ENCODE measurements around the gene PARD3.

The PARD3 gene

GRCh38 chr10:34775044-34775637, 40.0 kb downstream of the PARD3 start:
- Histone ChIP-seq H2AFZ (no peak overlapping the region), H3K36me3 (ENCODE audit: control insufficient read depth, insufficient read depth, low read length) (no peaks in the 10 kb centered on the region), H3K9ac (no peak overlapping the region), H3K27me3 (ENCODE audit: control insufficient read depth, insufficient read depth, low read length) (no peaks in the 10 kb centered on the region), H3K9me3 (ENCODE audit: control insufficient read depth, low read length) (no peaks in the 10 kb centered on the region), H3K4me1 (no peaks in the 10 kb centered on the region), H3K27ac (no peak overlapping the region), H3K4me3 (ENCODE audit: low read depth, low read length) (no peak overlapping the region), H3K79me2 (peaks cover 34% of the 10 kb centered on the region), H3K4me2 (ENCODE audit: low read length) (no peak overlapping the region)
- no peak for TF ChIP-seq CTCF (IDR thresholded peaks at IDR 0.05)

- no peaks in the 10 kb centered on the region for H3K4me1 ChIP-seq
- no peaks in the 10 kb centered on the region for H3K36me3 ChIP-seq (ENCODE audit: control insufficient read depth, insufficient read depth, low read length)
- peaks cover 41% of the 10 kb centered on the region for H3K79me2 ChIP-seq
- H2AFZ ChIP-seq = no peak overlapping the region
- no peak overlapping the region for H3K4me2 ChIP-seq (ENCODE audit: low read length)
- H3K4me3 ChIP-seq (ENCODE audit: low read depth, low read length) = no peak overlapping the region
- H3K27me3 ChIP-seq (ENCODE audit: control insufficient read depth, insufficient read depth, low read length) = no peaks in the 10 kb centered on the region
- no peak for TF ChIP-seq CTCF (IDR thresholded peaks at IDR 0.05)
- H3K27ac ChIP-seq = no peak overlapping the region
- no peak overlapping the region for H3K9ac ChIP-seq
- no peaks in the 10 kb centered on the region for H3K9me3 ChIP-seq (ENCODE audit: control insufficient read depth, low read length)
These were observed 41.2 kb downstream of the PARD3 start for GRCh38 chr10:34773636-34774630.

GRCh38 chr10:34771525-34771924, 43.6 kb downstream of the PARD3 start:
- no peaks in the 10 kb centered on the region for H3K36me3 ChIP-seq (ENCODE audit: control insufficient read depth, insufficient read depth, low read length)
- H3K27me3 ChIP-seq (ENCODE audit: control insufficient read depth, insufficient read depth, low read length) = no peaks in the 10 kb centered on the region
- H2AFZ ChIP-seq = no peak overlapping the region
- TF ChIP-seq CTCF (IDR thresholded peaks at IDR 0.05) = no peak
- no peak overlapping the region for H3K4me2 ChIP-seq (ENCODE audit: low read length)
- no peaks in the 10 kb centered on the region for H3K9me3 ChIP-seq (ENCODE audit: control insufficient read depth, low read length)
- peaks cover 4% of the 10 kb centered on the region for H3K4me1 ChIP-seq
- H3K9ac ChIP-seq = no peak overlapping the region
- peaks cover 37% of the 10 kb centered on the region for H3K79me2 ChIP-seq
- H3K27ac ChIP-seq = no peak overlapping the region
- H3K4me3 ChIP-seq (ENCODE audit: low read depth, low read length) = no peak overlapping the region

GRCh38 chr10:34771106-34771505, 44.0 kb downstream of the PARD3 start:
- Histone ChIP-seq H3K27ac (no peak overlapping the region), H2AFZ (no peak overlapping the region), H3K9ac (no peak overlapping the region), H3K9me3 (ENCODE audit: control insufficient read depth, low read length) (no peaks in the 10 kb centered on the region), H3K27me3 (ENCODE audit: control insufficient read depth, insufficient read depth, low read length) (no peaks in the 10 kb centered on the region), H3K36me3 (ENCODE audit: control insufficient read depth, insufficient read depth, low read length) (no peaks in the 10 kb centered on the region), H3K79me2 (peaks cover 37% of the 10 kb centered on the region), H3K4me1 (peaks cover 4% of the 10 kb centered on the region), H3K4me2 (ENCODE audit: low read length) (no peak overlapping the region), H3K4me3 (ENCODE audit: low read depth, low read length) (no peak overlapping the region)
- TF ChIP-seq CTCF (IDR thresholded peaks at IDR 0.05) = no peak

Measured in parathyroid adenoma (tissue), 2 donors.